ENCODE data around the gene RASA2.

DNA sequence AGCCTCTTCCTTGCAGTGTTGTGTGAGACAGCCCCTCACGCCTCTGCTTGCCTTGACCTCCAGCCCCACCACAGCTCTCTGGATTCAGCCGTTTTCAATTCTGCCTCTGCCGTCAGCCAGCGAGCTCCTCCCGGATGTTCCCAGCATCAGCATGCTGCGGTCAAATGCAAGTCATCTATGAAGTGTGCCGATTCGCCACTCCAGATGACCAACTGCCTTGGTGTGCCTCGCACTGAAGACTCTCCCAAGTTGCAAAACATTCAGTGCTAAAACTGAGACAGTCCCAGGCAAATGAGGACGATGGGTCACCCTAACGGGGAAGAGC, 30.6 kb upstream of the RASA2 start:
- TF ChIP-seq CTCF (IDR thresholded peaks at IDR 0.05): no peak
- no peak for TF ChIP-seq POLR2AphosphoS5 (IDR thresholded peaks at IDR 0.05)
- no peak for TF ChIP-seq POLR2A (IDR thresholded peaks at IDR 0.05)

Data from transverse colon (tissue), 4 donors.